Neural cell (in vitro differentiated cells): ENCODE data around the gene CPN1. TPM values are rescaled to one million over a fixed set of nuclear protein-coding genes. Genes with fewer than 3 reads are reported as not detected.

Experiments used
- H2AFZ ChIP-seq: fragments of 200-600, 300-800 bp; sonication (generic), shearing (Covaris generic); 2 replicates; pipeline ENCODE4 v1.6.0; 2014; ENCODE audit warnings: low read depth, mild to moderate bottlenecking, antibody characterized with exemption, low read length, moderate library complexity
- H3F3A ChIP-seq: fragments of 200-600 bp; shearing (Covaris generic); 2 replicates; pipeline ENCODE4 v1.6.1; 2016; ENCODE audit warnings: mild to moderate bottlenecking, moderate library complexity, mixed read lengths, antibody characterized with exemption, low read length; ENCODE audit not compliant: insufficient read depth, poor library complexity, severe bottlenecking
- H3K27ac ChIP-seq: fragments of 200-600, 300-800 bp; sonication (generic), shearing (Covaris generic); 2 replicates; pipeline ENCODE4 v1.5.1; 2014; ENCODE audit warnings: mild to moderate bottlenecking, low read length, moderate library complexity
- H3K27me3 ChIP-seq: fragments of 300-800, 200-600 bp; sonication (generic), shearing (Covaris generic); 2 replicates; pipeline ENCODE4 v1.6.0; 2014; ENCODE audit warnings: mild to moderate bottlenecking, low read depth, low read length, moderate library complexity; ENCODE audit not compliant: insufficient read depth
- H3K36me3 ChIP-seq: fragments of 300-800, 200-600 bp; sonication (generic), shearing (Covaris generic); 2 replicates; pipeline ENCODE4 v1.5.1; 2014; ENCODE audit warnings: mild to moderate bottlenecking, antibody characterized with exemption, low read length, moderate library complexity; ENCODE audit not compliant: insufficient read depth
- H3K4me2 ChIP-seq: fragments of 300-800, 200-600 bp; sonication (generic), shearing (Covaris generic); 2 replicates; pipeline ENCODE4 v1.6.0; 2014; ENCODE audit warnings: mild to moderate bottlenecking, low read length
- H3K4me3 ChIP-seq: fragments of 300-800, 200-600 bp; sonication (generic), shearing (Covaris generic); 2 replicates; pipeline ENCODE4 v1.5.1; 2014; ENCODE audit warnings: mild to moderate bottlenecking, low read length, moderate library complexity
- H3K79me2 ChIP-seq: fragments of 200-600 bp; shearing (Covaris generic); replicated peaks from 2 replicates; pipeline ENCODE4 v1.6.0; 2014; ENCODE audit warnings: mild to moderate bottlenecking, low read length, moderate library complexity; ENCODE audit not compliant: insufficient read depth
- H3K9ac ChIP-seq: fragments of 300-800, 200-600 bp; sonication (generic), shearing (Covaris generic); 2 replicates; pipeline ENCODE4 v1.6.1; 2016; ENCODE audit warnings: mild to moderate bottlenecking, low read length, mixed read lengths
- H3K9me2 ChIP-seq: fragments of 200-600 bp; shearing (Covaris generic); 2 replicates; pipeline ENCODE4 v1.6.1; 2016; ENCODE audit warnings: mild to moderate bottlenecking, low read length, mixed read lengths; ENCODE audit not compliant: insufficient read depth
- H3K9me3 ChIP-seq: fragments of 200-600, 300-800 bp; sonication (generic), shearing (Covaris generic); 2 replicates; pipeline ENCODE4 v1.6.1; 2016; ENCODE audit warnings: mild to moderate bottlenecking, mixed run types, low read length, moderate library complexity, mixed read lengths
- H4K20me1 ChIP-seq: fragments of 200-600 bp; shearing (Covaris generic); 2 replicates; pipeline ENCODE4 v1.6.1; 2016; ENCODE audit warnings: mild to moderate bottlenecking, mixed run types; ENCODE audit not compliant: insufficient read depth
- CTCF ChIP-seq: fragments of 450-650 bp; IDR thresholded peaks from 2 replicates; pipeline ENCODE4 v1.5.1; 2014; ENCODE audit warnings: antibody characterized with exemption, mild to moderate bottlenecking, moderate library complexity; ENCODE audit not compliant: poor library complexity, severe bottlenecking
- EP300 ChIP-seq: fragments of 450-650 bp; conservative IDR thresholded peaks from 2 replicates; pipeline ENCODE4 v1.6.1; 2014; ENCODE audit warnings: antibody characterized with exemption, mild to moderate bottlenecking, moderate library complexity; ENCODE audit not compliant: poor library complexity, severe bottlenecking
- EZH2 ChIP-seq: fragments of 200-600, 300-800 bp; shearing (Covaris generic), sonication (generic); IDR thresholded peaks from 2 replicates; pipeline ENCODE4 v1.6.1; 2014; ENCODE audit warnings: antibody characterized with exemption, low read length, borderline replicate concordance, mild to moderate bottlenecking; ENCODE audit not compliant: insufficient read depth, poor library complexity, severe bottlenecking
- MXI1 ChIP-seq: fragments of 450-650 bp; conservative IDR thresholded peaks from 2 replicates; pipeline ENCODE4 v1.6.1; 2014; ENCODE audit warnings: antibody characterized with exemption, mild to moderate bottlenecking; ENCODE audit not compliant: poor library complexity, severe bottlenecking
- POLR2AphosphoS5 ChIP-seq: IDR thresholded peaks from 2 replicates; pipeline ENCODE4 v1.6.1; 2012
- RAD21 ChIP-seq: fragments of 450-650 bp; conservative IDR thresholded peaks from 2 replicates; pipeline ENCODE4 v1.6.1; 2014; ENCODE audit warnings: antibody characterized with exemption, mild to moderate bottlenecking, moderate library complexity
- REST ChIP-seq: IDR thresholded peaks from 2 replicates; pipeline ENCODE4 v1.6.1; 2012; ENCODE audit warnings: borderline replicate concordance
- SMC3 ChIP-seq: fragments of 450-650 bp; conservative IDR thresholded peaks from 2 replicates; pipeline ENCODE4 v1.6.1; 2014; ENCODE audit warnings: antibody characterized with exemption, mild to moderate bottlenecking, moderate library complexity; ENCODE audit not compliant: poor library complexity
- TAF1 ChIP-seq: IDR thresholded peaks from 2 replicates; pipeline ENCODE4 v1.6.1; 2012; ENCODE audit warnings: low read depth
- polyA plus RNA-seq: library from polyadenylated mRNA; depleted of rRNA; stranded (reverse); fragments of >200 nt; gene quantifications from 2 replicates; pipeline ENCODE4 v1.2.3, GENCODE V29; 2014

The CPN1 gene
- polyA plus RNA-seq, 1 donor from 2014 or later, result not detected

GRCh38 chr10:100009793-100010676, 71.6 kb downstream of the CPN1 start, which contains the start of gene DNMBP:
Gene DNMBP, minus strand, starts transcription at chr10:100009947. Its CDS starts 37,823 bp downstream, at chr10:99972124.
- Histone ChIP-seq H3K79me2 (no peaks in the 10 kb centered on the region), H3K27ac (peak within 1 kb of the TSS; percentile 31), H3K9me2 (no peaks in the 10 kb centered on the region), H3K36me3 (no peaks in the 10 kb centered on the region), H3K4me3 (peak within 1 kb of the TSS; percentile 94), H3K9me3 (no peaks in the 10 kb centered on the region), H2AFZ (peak within 1 kb of the TSS; percentile 85), H3K9ac (peak within 1 kb of the TSS; percentile 67), H3K4me2 (peak within 1 kb of the TSS; percentile 72), H3K27me3 (no peaks in the 10 kb centered on the region), H3F3A (no peaks in the 10 kb centered on the region), H4K20me1 (no peaks in the 10 kb centered on the region)
- TF ChIP-seq MXI1 (peak; percentile 8), RAD21 (peak; percentile 50), REST (no peak), SMC3 (peak; percentile 67), POLR2AphosphoS5 (peak; percentile 60), EZH2 (no peak), CTCF (peak; percentile 76), TAF1 (no peak), EP300 (no peak)

GRCh38 chr10:100009283-100009792, 72.3 kb downstream of the CPN1 start:
- Histone ChIP-seq H3K79me2 (no peaks in the 10 kb centered on the region), H3K9ac (peak overlapping the region; percentile 67), H3K9me2 (no peaks in the 10 kb centered on the region), H3K27ac (peak overlapping the region; percentile 31), H3K4me3 (peak overlapping the region; percentile 94), H3K9me3 (no peaks in the 10 kb centered on the region), H4K20me1 (no peaks in the 10 kb centered on the region), H3F3A (no peaks in the 10 kb centered on the region), H3K27me3 (no peaks in the 10 kb centered on the region), H2AFZ (peak overlapping the region; percentile 85), H3K36me3 (no peaks in the 10 kb centered on the region), H3K4me2 (peak overlapping the region; percentile 72)
- TF ChIP-seq RAD21 (no peak), CTCF (peak; percentile 54)
